ENCODE data around the gene MARS1. TPM values are rescaled to one million over a fixed set of nuclear protein-coding genes. Genes with fewer than 3 reads are reported as not detected.

MARS1 gene
- total and polyA plus RNA-seq, 3 experiments from 2014 or later: 89.8 to 398 (median 386) TPM

DNA sequence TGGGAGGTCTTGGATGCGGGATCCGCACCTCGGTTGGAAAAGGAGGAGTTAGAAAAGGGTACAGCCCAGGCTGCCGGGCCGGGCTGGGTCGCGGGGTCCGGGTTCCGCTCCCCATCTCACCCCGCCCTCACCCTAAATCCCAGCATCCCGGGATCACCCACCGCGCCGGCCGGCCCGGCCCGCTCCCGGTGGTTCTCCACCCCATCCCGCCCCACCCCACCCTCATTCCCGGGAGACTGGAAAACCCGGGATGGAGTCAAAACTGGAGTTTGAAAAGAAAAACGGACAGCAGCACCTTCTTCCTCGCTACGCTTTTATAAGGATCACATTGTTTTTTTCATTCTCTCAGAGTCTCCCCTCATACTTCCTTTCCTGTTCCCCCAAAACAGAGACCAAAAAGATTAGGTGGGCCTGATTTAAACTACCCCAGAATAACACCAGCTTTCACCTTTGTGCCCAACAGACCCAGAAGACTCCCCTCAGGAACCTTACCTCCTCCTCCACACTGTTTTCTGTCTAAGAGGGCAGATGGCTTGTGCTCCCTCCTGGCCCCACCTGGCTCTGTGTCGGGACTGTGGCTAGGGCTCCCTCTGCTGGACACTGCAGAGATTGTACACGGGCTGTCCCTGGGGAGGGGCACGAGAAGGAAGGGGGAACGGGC, 25.5 kb upstream of the MARS1 start:
- peak overlapping the region; percentile 8 to 93 (median 80) for H3K27ac Mint-ChIP-seq
- DNase-seq: peak; percentile 77 to 92 (median 83)
- Histone ChIP-seq H3K27me3 (ENCODE audit: insufficient read depth, low read length, poor library complexity, severe bottlenecking) (peaks cover 7% of the 10 kb centered on the region), H3K9me3 (ENCODE audit: low read length) (no peaks in the 10 kb centered on the region), H3K36me3 (ENCODE audit: insufficient read depth, low read length) (no peaks in the 10 kb centered on the region), H3K4me1 (ENCODE audit: insufficient read depth, low read length) (peaks cover 33% of the 10 kb centered on the region), H3K27ac (ENCODE audit: low read depth, low read length) (peak overlapping the region; percentile 9), H3K4me3 (ENCODE audit: low read length) (peak overlapping the region; percentile 69)
- H3K9me3 Mint-ChIP-seq: no peaks in the 10 kb centered on the region
- peaks cover 30 to 49% (median 36%) of the 10 kb centered on the region in 3 donors for H3K4me1 Mint-ChIP-seq
- CTCF ChIA-PET: interaction anchor here (0.8 to 7.3 kb wide), 20 partner anchors 9 to 280 kb away, joined by 3 to 167 read pairs (median 3); partner anchors contain the start of genes ARHGAP9, DDIT3, INHBC and MBD6
- POLR2A ChIA-PET: interaction anchor here (0.8 to 4.4 kb wide), 2 partner anchors 15 to 17 kb away, joined by 3 to 20 read pairs; partner anchors contain the start of gene ARHGAP9
- peaks cover 0 to 13% (median 0%) of the 10 kb centered on the region in 3 donors for H3K36me3 Mint-ChIP-seq
- H3K4me3 Mint-ChIP-seq: peak overlapping the region; percentile 85 to 95 (median 93)
- H3K27me3 Mint-ChIP-seq: peaks cover 6 to 19% of the 10 kb centered on the region in 2 donors

DNA sequence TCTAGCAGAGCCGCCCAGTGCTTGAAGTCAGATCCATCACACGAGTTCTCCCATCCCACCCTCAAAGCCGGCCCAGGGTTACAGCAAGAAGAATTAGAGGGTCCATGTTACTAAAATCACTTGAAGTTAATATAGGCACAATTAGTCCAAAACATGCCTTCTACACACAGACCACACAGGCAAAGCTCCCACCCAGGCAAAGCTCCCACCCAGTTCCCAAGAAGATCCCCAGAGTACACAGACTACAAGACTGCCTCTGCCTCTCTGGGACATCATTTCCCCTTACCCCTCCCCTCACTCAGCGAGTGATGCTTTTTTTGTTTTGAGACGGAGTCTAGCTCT, 25.0 kb upstream of the MARS1 start:
- Mint-ChIP-seq H3K9me3 (peaks cover 0 to 1% (median 0%) of the 10 kb centered on the region in 5 donors), H3K27me3 (peaks cover 6 to 19% of the 10 kb centered on the region in 2 donors), H3K4me3 (peak overlapping the region; percentile 85 to 95 (median 91))

GRCh38 chr12:57464569-57464968, 23.3 kb upstream of the MARS1 start:
- Mint-ChIP-seq H3K9me3 (peaks cover 0 to 2% (median 0%) of the 10 kb centered on the region in 5 donors), H3K27me3 (peaks cover 6 to 19% of the 10 kb centered on the region in 2 donors), H3K4me1 (peaks cover 25 to 42% (median 27%) of the 10 kb centered on the region in 3 donors), H3K36me3 (peaks cover 0 to 26% (median 9%) of the 10 kb centered on the region in 3 donors), H3K27ac (peak overlapping the region in 1 of 8 donors; percentile 31), H3K4me3 (peak overlapping the region in 1 of 7 donors; percentile 68)
- Histone ChIP-seq H3K4me3 (ENCODE audit: low read length) (no peak overlapping the region), H3K27me3 (ENCODE audit: insufficient read depth, low read length, poor library complexity, severe bottlenecking) (peaks cover 7% of the 10 kb centered on the region), H3K9me3 (ENCODE audit: low read length) (no peaks in the 10 kb centered on the region), H3K4me1 (ENCODE audit: insufficient read depth, low read length) (peaks cover 26% of the 10 kb centered on the region), H3K27ac (ENCODE audit: low read depth, low read length) (no peak overlapping the region), H3K36me3 (ENCODE audit: insufficient read depth, low read length) (peaks cover 7% of the 10 kb centered on the region)
- ChIA-PET CTCF (interaction anchor here (1.7 to 7.3 kb wide), 2 partner anchors 9 to 13 kb away, joined by 5 to 167 read pairs; partner anchors contain the start of genes ARHGAP9 and INHBE), POLR2A (interaction anchor here (0.7 to 0.8 kb wide), 2 partner anchors 13 to 15 kb away, joined by 4 to 6 read pairs; partner anchors contain the start of gene ARHGAP9)
- no peak for DNase-seq

More for the DNA sequence above, 25.0 kb upstream of the MARS1 start:
- H3K4me3 ChIP-seq (ENCODE audit: low read length): no peak overlapping the region
- Mint-ChIP-seq H3K36me3 (peaks cover 0 to 17% (median 2%) of the 10 kb centered on the region in 3 donors), H3K4me1 (peaks cover 33 to 49% (median 36%) of the 10 kb centered on the region in 3 donors), H3K27ac (peak overlapping the region in 5 of 8 donors; percentile 49 to 93 (median 80))
- H3K4me1 ChIP-seq (ENCODE audit: insufficient read depth, low read length): peaks cover 33% of the 10 kb centered on the region
- ChIA-PET POLR2A (interaction anchor here (4.4 kb wide), 1 partner anchor 17 kb away, joined by 20 read pairs; the partner anchor contains the start of gene ARHGAP9), CTCF (interaction anchor here (0.8 to 7.3 kb wide), 15 partner anchors 8 to 279 kb away, joined by 3 to 167 read pairs (median 4); partner anchors contain the start of genes ARHGAP9, DDIT3, INHBC and INHBE)
- no peak overlapping the region for H3K27ac ChIP-seq (ENCODE audit: low read depth, low read length)
- peaks cover 7% of the 10 kb centered on the region for H3K27me3 ChIP-seq (ENCODE audit: insufficient read depth, low read length, poor library complexity, severe bottlenecking)
- no peak for DNase-seq
- H3K9me3 ChIP-seq (ENCODE audit: low read length): no peaks in the 10 kb centered on the region
- H3K36me3 ChIP-seq (ENCODE audit: insufficient read depth, low read length): no peaks in the 10 kb centered on the region

DNA sequence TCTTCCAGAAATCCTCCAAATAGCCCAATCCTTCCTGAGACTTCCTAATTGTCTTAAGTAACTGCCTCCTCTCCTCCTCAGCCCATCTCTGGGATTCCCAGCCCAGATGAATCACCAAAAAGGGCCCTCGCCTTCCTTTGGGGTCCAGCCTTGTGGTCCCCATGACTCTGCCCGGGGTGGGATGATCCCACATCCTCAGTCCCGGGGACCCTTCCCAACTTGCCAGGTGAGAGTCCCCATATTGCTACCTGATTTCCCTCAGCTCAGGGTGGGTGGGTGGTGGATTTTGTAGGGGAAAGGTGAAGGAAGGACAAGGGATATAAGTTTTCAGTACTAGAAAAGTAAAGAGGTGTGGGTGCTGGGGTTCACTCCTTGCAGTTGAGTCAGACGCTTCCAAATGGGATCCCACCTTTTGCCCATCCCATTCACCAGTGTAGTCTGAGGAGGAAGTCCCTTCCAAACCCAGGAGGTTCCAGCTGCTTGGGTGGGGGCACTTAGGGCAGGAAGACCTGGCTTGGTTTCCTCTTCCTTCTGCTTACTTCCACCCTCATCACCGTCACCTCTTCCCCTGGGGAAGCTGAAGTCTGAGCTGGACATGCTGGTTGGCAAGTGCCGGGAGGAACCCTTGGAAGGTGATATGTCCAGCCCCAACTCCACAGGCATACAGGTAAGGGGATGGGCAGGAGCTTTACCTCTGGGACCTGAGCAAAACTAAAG, 22.7 kb upstream of the MARS1 start:
- H3K4me3 Mint-ChIP-seq: peak overlapping the region in 2 of 7 donors; percentile 18 to 68

DNA sequence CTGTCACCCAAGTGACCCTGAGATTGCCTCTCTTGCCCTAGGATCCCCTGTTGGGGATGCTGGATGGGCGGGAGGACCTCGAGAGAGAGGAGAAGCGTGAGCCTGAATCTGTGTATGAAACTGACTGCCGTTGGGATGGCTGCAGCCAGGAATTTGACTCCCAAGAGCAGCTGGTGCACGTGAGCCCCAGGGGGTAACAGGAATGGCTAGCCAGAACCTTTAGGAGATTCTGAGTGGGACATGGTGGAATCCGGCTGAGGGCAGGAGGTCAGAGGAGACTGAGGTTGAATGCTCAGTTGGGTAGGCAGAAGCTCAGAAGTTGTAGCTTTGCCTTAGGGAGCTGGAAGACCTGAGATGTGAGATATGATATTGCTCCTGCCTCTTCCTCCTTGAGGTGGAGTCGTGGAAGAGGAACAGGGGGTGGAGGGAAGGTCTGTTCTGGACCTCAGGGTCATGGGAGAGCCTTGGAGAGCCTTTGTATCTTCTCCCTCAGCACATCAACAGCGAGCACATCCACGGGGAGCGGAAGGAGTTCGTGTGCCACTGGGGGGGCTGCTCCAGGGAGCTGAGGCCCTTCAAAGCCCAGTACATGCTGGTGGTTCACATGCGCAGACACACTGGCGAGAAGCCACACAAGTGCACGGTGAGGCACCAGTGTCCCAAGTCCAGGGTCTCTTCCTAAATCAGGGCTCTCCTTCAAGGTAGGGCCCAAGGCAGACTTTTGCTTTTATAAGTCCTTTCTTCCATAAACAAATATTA, 21.9 kb upstream of the MARS1 start:
- H3K4me3 Mint-ChIP-seq: no peak overlapping the region
- H3K9me3 Mint-ChIP-seq: peaks cover 0 to 2% (median 0%) of the 10 kb centered on the region in 5 donors
- Histone ChIP-seq H3K9me3 (ENCODE audit: low read length) (no peaks in the 10 kb centered on the region), H3K36me3 (ENCODE audit: insufficient read depth, low read length) (peaks cover 9% of the 10 kb centered on the region), H3K4me3 (ENCODE audit: low read length) (no peak overlapping the region), H3K27ac (ENCODE audit: low read depth, low read length) (no peak overlapping the region), H3K27me3 (ENCODE audit: insufficient read depth, low read length, poor library complexity, severe bottlenecking) (peaks cover 4% of the 10 kb centered on the region), H3K4me1 (ENCODE audit: insufficient read depth, low read length) (peaks cover 24% of the 10 kb centered on the region)
- H3K27me3 Mint-ChIP-seq: peaks cover 6 to 13% of the 10 kb centered on the region in 2 donors
- H3K27ac Mint-ChIP-seq: peak overlapping the region in 4 of 8 donors; percentile 29 to 70 (median 62)
- no peak for DNase-seq
- ChIA-PET CTCF (interaction anchor here (1.1 to 1.4 kb wide), 2 partner anchors 10 to 21 kb away, joined by 3 to 5 read pairs; no protein-coding TSS in a partner anchor), POLR2A (interaction anchor here (1.5 kb wide), 1 partner anchor 11 kb away, joined by 3 read pairs; no protein-coding TSS in a partner anchor)
- H3K36me3 Mint-ChIP-seq: peaks cover 0 to 39% (median 9%) of the 10 kb centered on the region in 3 donors
- peaks cover 21 to 38% (median 24%) of the 10 kb centered on the region in 3 donors for H3K4me1 Mint-ChIP-seq

More for the DNA sequence above, 22.7 kb upstream of the MARS1 start:
- H3K9me3 ChIP-seq (ENCODE audit: low read length): no peaks in the 10 kb centered on the region
- no peak overlapping the region for H3K27ac ChIP-seq (ENCODE audit: low read depth, low read length)
- DNase-seq: no peak
- peaks cover 6 to 17% of the 10 kb centered on the region in 2 donors for H3K27me3 Mint-ChIP-seq
- H3K27me3 ChIP-seq (ENCODE audit: insufficient read depth, low read length, poor library complexity, severe bottlenecking): peaks cover 7% of the 10 kb centered on the region
- POLR2A ChIA-PET: interaction anchor here (0.7 to 1.5 kb wide), 3 partner anchors 12 to 14 kb away, joined by 3 to 6 read pairs (median 4); partner anchors contain the start of gene ARHGAP9
- peaks cover 0 to 2% (median 0%) of the 10 kb centered on the region in 5 donors for H3K9me3 Mint-ChIP-seq
- no peak overlapping the region for H3K4me3 ChIP-seq (ENCODE audit: low read length)
- H3K27ac Mint-ChIP-seq: peak overlapping the region in 2 of 8 donors; percentile 31 to 44
- peaks cover 8% of the 10 kb centered on the region for H3K36me3 ChIP-seq (ENCODE audit: insufficient read depth, low read length)
- peaks cover 25% of the 10 kb centered on the region for H3K4me1 ChIP-seq (ENCODE audit: insufficient read depth, low read length)
- H3K36me3 Mint-ChIP-seq: peaks cover 0 to 32% (median 9%) of the 10 kb centered on the region in 3 donors
- CTCF ChIA-PET: interaction anchor here (0.6 to 1.4 kb wide), 3 partner anchors 9 to 27 kb away, joined by 3 to 5 read pairs (median 3); no protein-coding TSS in a partner anchor
- peaks cover 24 to 43% (median 29%) of the 10 kb centered on the region in 3 donors for H3K4me1 Mint-ChIP-seq

GRCh38 chr12:57467212-57467874, 20.5 kb upstream of the MARS1 start:
- Mint-ChIP-seq H3K4me1 (peaks cover 21 to 40% (median 22%) of the 10 kb centered on the region in 3 donors), H3K27ac (peak overlapping the region in 5 of 8 donors; percentile 51 to 87 (median 72)), H3K36me3 (peaks cover 0 to 51% (median 9%) of the 10 kb centered on the region in 3 donors), H3K4me3 (peak overlapping the region in 1 of 7 donors; percentile 40), H3K9me3 (peaks cover 0 to 2% (median 0%) of the 10 kb centered on the region in 5 donors), H3K27me3 (peaks cover 6% of the 10 kb centered on the region in 2 donors)
- Histone ChIP-seq H3K36me3 (ENCODE audit: insufficient read depth, low read length) (peaks cover 23% of the 10 kb centered on the region), H3K27ac (ENCODE audit: low read depth, low read length) (no peak overlapping the region), H3K9me3 (ENCODE audit: low read length) (no peaks in the 10 kb centered on the region), H3K4me1 (ENCODE audit: insufficient read depth, low read length) (peaks cover 27% of the 10 kb centered on the region), H3K4me3 (ENCODE audit: low read length) (no peak overlapping the region), H3K27me3 (ENCODE audit: insufficient read depth, low read length, poor library complexity, severe bottlenecking) (no peaks in the 10 kb centered on the region)
- DNase-seq: no peak
- ChIA-PET POLR2A (no interaction called here), CTCF (no interaction called here)

Measured in CD8-positive, alpha-beta memory T cell (primary cell).